NCI-H2196 treated with DMSO at 0.1 percent for 48 hours (cell line): ENCODE results near the gene XPO4.

Source experiments
- DNase-seq: peaks from one replicate; lab custom pipeline; 2025; ENCODE audit not compliant: unreplicated experiment; lab: John Stamatoyannopoulos, UW

Gene XPO4

GRCh38 chr13:20729633-20730585, 172.6 kb downstream of the XPO4 start:
- no peak for DNase-seq

GRCh38 chr13:20728579-20729311, 173.8 kb downstream of the XPO4 start:
- no peak for DNase-seq

GRCh38 chr13:20727856-20728255, 174.7 kb downstream of the XPO4 start:
- DNase-seq = no peak
